OCI-LY7 (cell line): ENCODE results near the gene RSRC2. TPM values are rescaled to one million over a fixed set of nuclear protein-coding genes. Genes with fewer than 3 reads are reported as not detected.
A peak's percentile ranks its signal among the peaks of the same experiment; 100 is the strongest.
"Not testable (repeated sequence)": the region's sequence is repeated elsewhere in the genome, so short reads cannot be mapped to it uniquely, and the experiment has no call there.

Source experiments
- BruUV-seq: library from RNA; stranded (reverse); fragments of 400-500 nt; replicated peaks from 2 replicates; lab custom pipeline; 2021; lab: Mats Ljungman, UMichigan
- CTCF ChIA-PET: fragments of 300-600 bp; sonication (Branson Sonifier 250); formaldehyde crosslinking; loops from one replicate; lab custom pipeline; 2022; ENCODE audit warnings: antibody characterized with exemption; ENCODE audit not compliant: unreplicated experiment; lab: Charles Lee
- POLR2A ChIA-PET: fragments of 300-600 bp; sonication (Branson Sonifier 250); formaldehyde crosslinking; loops from one replicate; lab custom pipeline; 2022; ENCODE audit warnings: antibody characterized with exemption; lab: Charles Lee
- DNase-seq: peaks from one replicate; pipeline ENCODE4 v3.0.0-alpha.2; 2015; ENCODE audit warnings: low spot score
- H2AFZ ChIP-seq: fragments of 200-600 bp; sonication (generic), shearing (Covaris generic); 2 replicates; pipeline ENCODE4 v1.6.1; 2014; ENCODE audit warnings: mild to moderate bottlenecking, antibody characterized with exemption, low read length, moderate library complexity
- H3K27ac ChIP-seq: fragments of 200-600 bp; sonication (generic); 2 replicates; pipeline ENCODE4 v1.5.1; 2014; ENCODE audit warnings: mixed run types, low read depth, mild to moderate bottlenecking, moderate library complexity, low read length, inconsistent platforms; ENCODE audit not compliant: poor library complexity, severe bottlenecking
- H3K36me3 ChIP-seq: fragments of 200-600 bp; sonication (generic); 2 replicates; pipeline ENCODE4 v1.6.1; 2014; ENCODE audit warnings: mild to moderate bottlenecking, antibody characterized with exemption, low read length, moderate library complexity, mixed read lengths; ENCODE audit not compliant: insufficient read depth
- H3K4me1 ChIP-seq: fragments of 200-600 bp; sonication (generic); 2 replicates; pipeline ENCODE4 v1.5.1; 2014; ENCODE audit warnings: mild to moderate bottlenecking, low read length; ENCODE audit not compliant: insufficient read depth, poor library complexity, severe bottlenecking
- H3K4me2 ChIP-seq: fragments of 200-600 bp; sonication (generic); 2 replicates; pipeline ENCODE4 v1.6.1; 2014; ENCODE audit warnings: mild to moderate bottlenecking, low read length
- H3K4me3 ChIP-seq: fragments of 200-600 bp; sonication (generic); 2 replicates; pipeline ENCODE4 v1.5.1; 2014; ENCODE audit warnings: mild to moderate bottlenecking, low read depth, low read length; ENCODE audit not compliant: poor library complexity, severe bottlenecking
- H3K79me2 ChIP-seq: fragments of 200-600 bp; sonication (generic); 2 replicates; pipeline ENCODE4 v1.6.1; 2016; ENCODE audit warnings: low read depth, mild to moderate bottlenecking, low read length, moderate library complexity, mixed read lengths; ENCODE audit not compliant: insufficient read depth
- H3K9me2 ChIP-seq: fragments of 200-600 bp; sonication (generic); 2 replicates; pipeline ENCODE4 v1.6.1; 2016; ENCODE audit warnings: mild to moderate bottlenecking, low read length, mixed read lengths; ENCODE audit not compliant: insufficient read depth
- H3K9me3 ChIP-seq: fragments of 200-600 bp; sonication (generic); 2 replicates; pipeline ENCODE4 v1.6.1; 2014; ENCODE audit warnings: mild to moderate bottlenecking, mixed run types, low read length, mixed read lengths
- H4K20me1 ChIP-seq: fragments of 200-600 bp; sonication (generic); 2 replicates; pipeline ENCODE4 v1.6.1; 2014; ENCODE audit warnings: mild to moderate bottlenecking, antibody characterized with exemption, low read length, moderate library complexity, mixed read lengths; ENCODE audit not compliant: insufficient read depth
- EZH2phosphoT487 ChIP-seq: fragments of 200-600 bp; sonication (generic); IDR thresholded peaks from 2 replicates; pipeline ENCODE4 v1.6.1; 2018; ENCODE audit warnings: low read depth, borderline replicate concordance, mild to moderate bottlenecking, mixed run types, antibody characterized with exemption, low read length, moderate library complexity, mixed read lengths
- intact Hi-C: fragments of 100-400 bp; cut with micrococcal nuclease; formaldehyde crosslinking; loops from one replicate; pipeline ENCODE4 v1.10.0; 2022; ENCODE audit not compliant: unreplicated experiment
- total RNA-seq, 2 experiments: library from RNA; depleted of rRNA in 1 of 2; stranded (reverse); fragments of >200 nt in 1 of 2; shearing (Covaris generic) in 1 of 2; gene quantifications; 2 replicates each; pipeline ENCODE4 v1.2.3, GENCODE V29; 2014 to 2022
- TF ChIP-seq, protein P1 (sequence below): fragments of 200-600 bp; sonication (generic); conservative IDR thresholded peaks from 2 replicates; pipeline ENCODE4 v1.5.1; 2014; ENCODE audit warnings: mild to moderate bottlenecking, antibody characterized with exemption, low read length, moderate library complexity, mixed read lengths

Gene RSRC2
- total RNA-seq, 2 experiments from 2014 or later = 91.7 to 132 TPM

DNA sequence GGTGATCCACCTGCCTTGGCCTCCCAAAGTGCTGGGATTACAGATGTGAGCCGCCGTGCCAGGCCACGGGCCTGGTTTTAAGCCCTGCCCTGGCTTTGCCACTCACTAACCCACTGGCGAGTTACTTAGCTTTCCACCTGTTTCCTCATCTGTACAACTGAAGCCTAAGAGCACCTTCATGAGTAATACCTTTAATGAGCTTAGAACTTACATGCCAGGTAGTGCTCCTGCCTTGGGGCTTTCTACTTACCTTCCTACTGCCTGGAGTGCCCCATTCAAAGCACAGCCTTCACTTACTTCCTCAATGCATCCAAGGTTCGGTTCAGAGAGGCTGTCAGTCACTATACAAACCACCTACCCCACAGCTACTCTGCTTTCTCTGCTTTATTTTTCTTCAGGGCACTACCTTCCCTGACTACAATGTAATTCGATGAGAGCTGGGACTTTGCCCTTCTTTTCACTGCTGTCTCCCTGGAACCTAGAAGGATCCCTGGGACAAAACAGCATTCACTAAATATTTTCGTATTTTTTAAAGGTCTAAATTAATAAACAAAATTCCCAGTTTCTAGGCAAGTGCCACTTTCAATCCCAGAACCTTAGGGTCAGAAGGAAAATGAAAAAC is 39.8 kb downstream of the RSRC2 start:
- BruUV-seq = TSS peak; percentile 8
- ChIA-PET CTCF (no interaction called here), POLR2A (interaction anchor here (0.6 kb wide), 1 partner anchor 37 kb away, joined by 3 read pairs; no protein-coding TSS in a partner anchor)

DNA sequence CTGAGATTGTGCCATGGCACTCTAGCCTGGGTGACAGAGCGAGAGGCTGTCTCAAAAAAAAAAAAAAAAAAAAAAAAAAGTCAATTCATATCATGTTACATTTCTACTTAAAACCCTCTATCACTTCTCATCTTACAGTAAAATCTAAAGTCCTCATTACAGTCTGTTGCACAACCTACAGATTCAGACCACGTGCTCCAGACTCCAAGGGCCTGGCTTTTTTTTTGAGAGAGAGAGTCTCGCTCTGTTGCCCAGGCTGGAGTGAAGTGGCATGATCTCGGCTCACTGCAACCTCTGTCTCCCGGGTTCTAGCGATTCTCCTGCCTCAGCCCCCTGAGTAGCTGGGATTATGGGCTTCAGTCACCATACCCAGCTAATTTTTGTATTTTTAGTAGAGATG is 40.4 kb downstream of the RSRC2 start:
- BruUV-seq, H3K4me2 ChIP-seq, H3K4me3 ChIP-seq, DNase-seq, H2AFZ ChIP-seq, H3K9me2 ChIP-seq, H3K27ac ChIP-seq, H3K4me1 ChIP-seq, H3K9me3 ChIP-seq, intact Hi-C loops, CTCF ChIA-PET, H4K20me1 ChIP-seq: not testable (repeated sequence)
- Histone ChIP-seq H3K79me2 (peaks cover 17% of the 10 kb centered on the region; the same call in 1 of the 2 replicates), H3K36me3 (peaks cover 97% of the 10 kb centered on the region)
- POLR2A ChIA-PET = interaction anchor here (0.7 kb wide), 1 partner anchor 13 kb away, joined by 11 read pairs; no protein-coding TSS in a partner anchor

More for the DNA sequence above, 39.8 kb downstream of the RSRC2 start:
- Histone ChIP-seq H3K27ac (no peak overlapping the region), H3K4me1 (no peaks in the 10 kb centered on the region), H3K9me3 (no peaks in the 10 kb centered on the region), H3K9me2 (no peaks in the 10 kb centered on the region), H2AFZ (no peak overlapping the region), H3K36me3 (peaks cover 97% of the 10 kb centered on the region), H4K20me1 (no peaks in the 10 kb centered on the region), H3K4me3 (no peak overlapping the region), H3K79me2 (peaks cover 20% of the 10 kb centered on the region; the same call in 1 of the 2 replicates), H3K4me2 (no peak overlapping the region)
- intact Hi-C loops = no loop called here
- TF ChIP-seq, protein P1, sequence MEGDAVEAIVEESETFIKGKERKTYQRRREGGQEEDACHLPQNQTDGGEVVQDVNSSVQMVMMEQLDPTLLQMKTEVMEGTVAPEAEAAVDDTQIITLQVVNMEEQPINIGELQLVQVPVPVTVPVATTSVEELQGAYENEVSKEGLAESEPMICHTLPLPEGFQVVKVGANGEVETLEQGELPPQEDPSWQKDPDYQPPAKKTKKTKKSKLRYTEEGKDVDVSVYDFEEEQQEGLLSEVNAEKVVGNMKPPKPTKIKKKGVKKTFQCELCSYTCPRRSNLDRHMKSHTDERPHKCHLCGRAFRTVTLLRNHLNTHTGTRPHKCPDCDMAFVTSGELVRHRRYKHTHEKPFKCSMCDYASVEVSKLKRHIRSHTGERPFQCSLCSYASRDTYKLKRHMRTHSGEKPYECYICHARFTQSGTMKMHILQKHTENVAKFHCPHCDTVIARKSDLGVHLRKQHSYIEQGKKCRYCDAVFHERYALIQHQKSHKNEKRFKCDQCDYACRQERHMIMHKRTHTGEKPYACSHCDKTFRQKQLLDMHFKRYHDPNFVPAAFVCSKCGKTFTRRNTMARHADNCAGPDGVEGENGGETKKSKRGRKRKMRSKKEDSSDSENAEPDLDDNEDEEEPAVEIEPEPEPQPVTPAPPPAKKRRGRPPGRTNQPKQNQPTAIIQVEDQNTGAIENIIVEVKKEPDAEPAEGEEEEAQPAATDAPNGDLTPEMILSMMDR = no peak
- TF ChIP-seq EZH2phosphoT487 = no peak
- no peak for DNase-seq

DNA sequence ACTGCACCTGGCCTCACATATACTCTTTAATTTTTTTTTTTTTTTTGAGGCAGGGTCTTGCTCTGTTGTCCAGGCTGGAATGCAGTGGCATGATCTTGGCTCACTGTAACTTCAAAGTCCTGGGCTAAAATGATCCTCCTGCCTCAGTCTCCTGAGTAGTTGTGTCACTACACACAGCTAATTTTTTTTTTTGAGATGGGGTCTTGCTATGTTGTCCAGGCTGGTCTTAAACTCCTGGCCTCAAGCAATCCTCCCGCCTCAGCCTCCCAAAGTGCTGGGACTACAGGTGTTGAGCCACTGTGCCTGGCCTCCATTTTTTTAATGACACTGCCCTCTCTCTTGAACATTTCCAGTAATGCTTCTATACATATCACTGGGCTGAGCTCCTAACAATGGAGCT is 42.4 kb downstream of the RSRC2 start:
- H3K4me2 ChIP-seq, H3K27ac ChIP-seq, H3K9me3 ChIP-seq, H3K9me2 ChIP-seq, H3K4me3 ChIP-seq, H3K4me1 ChIP-seq, BruUV-seq, H3K79me2 ChIP-seq, H2AFZ ChIP-seq, H4K20me1 ChIP-seq, CTCF ChIA-PET, intact Hi-C loops, DNase-seq: not testable (repeated sequence)
- H3K36me3 ChIP-seq = peaks cover 97% of the 10 kb centered on the region
- POLR2A ChIA-PET = interaction anchor here (1.0 to 1.6 kb wide), 2 partner anchors 14 to 16 kb away, joined by 3 read pairs; partner anchors contain the start of gene ZCCHC8
